ENCODE data around the gene ENPP1.

- TF ChIP-seq CTCF (IDR thresholded peaks at IDR 0.05) (no peak), POLR2AphosphoS5 (IDR thresholded peaks at IDR 0.05) (no peak)
These were observed 103.1 kb downstream of the ENPP1 start for GRCh38 chr6:131910956-131911355.

Measured in gastroesophageal sphincter (tissue), 3 donors.